HepG2 (cell line): Measurements from ENCODE around the gene PPM1H. TPM values are rescaled to one million over a fixed set of nuclear protein-coding genes. Genes with fewer than 3 reads are reported as not detected.

ENCODE experiments used
- AHR ChIP-seq: IDR thresholded peaks from 2 replicates; pipeline ENCODE4 v1.6.1; 2018; ENCODE audit warnings: missing genetic modification reagents, missing compliant biosample characterization
- ATF2 ChIP-seq: sonication (generic); formaldehyde crosslinking; IDR thresholded peaks from 2 replicates; pipeline ENCODE4 v1.4.0; 2020; ENCODE audit warnings: missing genetic modification reagents
- ATF3 ChIP-seq: sonication (generic); formaldehyde crosslinking; IDR thresholded peaks from 2 replicates; pipeline ENCODE4 v1.4.0; 2020; ENCODE audit warnings: missing genetic modification reagents
- CBX2 ChIP-seq, 2 experiments: fragments of 200-600 bp in 1 of 2; sonication (generic); formaldehyde crosslinking in 1 of 2; IDR thresholded peaks; 2 replicates each; pipeline versions ENCODE4 v1.7.0 to v1.8.1; 2018 to 2022; ENCODE audit warnings: low read depth in 2 of 2, low read length in 1 of 2, mild to moderate bottlenecking in 1 of 2, missing genetic modification reagents in 1 of 2
- CHD4 ChIP-seq: fragments of 200-600 bp; sonication (generic); IDR thresholded peaks from 2 replicates; pipeline ENCODE4 v1.7.0; 2017; ENCODE audit warnings: mild to moderate bottlenecking, low read length, borderline replicate concordance
- E2F1 ChIP-seq: sonication (generic); formaldehyde crosslinking; IDR thresholded peaks from 2 replicates; pipeline ENCODE4 v1.5.0; 2020; ENCODE audit warnings: missing genetic modification reagents
- FIP1L1 ChIP-seq: fragments of 200-400 bp; formaldehyde crosslinking; IDR thresholded peaks from 2 replicates; pipeline ENCODE4 v1.6.1; 2018; ENCODE audit warnings: low read depth, mild to moderate bottlenecking, low read length, moderate library complexity, borderline replicate concordance; ENCODE audit not compliant: insufficient read depth
- GATA4 ChIP-seq: sonication (generic); IDR thresholded peaks from 2 replicates; pipeline ENCODE4 v1.6.1; 2016; ENCODE audit warnings: antibody characterized with exemption, low read depth, borderline replicate concordance
- HNF4A ChIP-seq: sonication (generic); formaldehyde crosslinking; IDR thresholded peaks from 2 replicates; pipeline ENCODE4 v1.4.0; 2020; ENCODE audit warnings: missing genetic modification reagents
- JARID2 ChIP-seq: sonication (generic); formaldehyde crosslinking; IDR thresholded peaks from 2 replicates; pipeline ENCODE4 v1.8.1; 2023; ENCODE audit warnings: missing genetic modification reagents, inconsistent platforms; ENCODE audit not compliant: insufficient replicate concordance
- JUNB ChIP-seq: sonication (generic); formaldehyde crosslinking; IDR thresholded peaks from 2 replicates; pipeline ENCODE4 v1.8.0; 2022; ENCODE audit warnings: missing genetic modification reagents, mild to moderate bottlenecking, borderline replicate concordance
- LRRFIP1 ChIP-seq: sonication (generic); formaldehyde crosslinking; conservative IDR thresholded peaks from 2 replicates; pipeline ENCODE4 v1.4.0; 2020; ENCODE audit warnings: missing genetic modification reagents
- MIER3 ChIP-seq: IDR thresholded peaks from 2 replicates; pipeline ENCODE4 v1.6.1; 2016; ENCODE audit warnings: missing compliant biosample characterization, borderline replicate concordance
- MTF2 ChIP-seq: sonication (generic); formaldehyde crosslinking; IDR thresholded peaks from 2 replicates; pipeline ENCODE4 v1.5.0; 2020; ENCODE audit warnings: missing genetic modification reagents, borderline replicate concordance
- MYPOP ChIP-seq: sonication (generic); formaldehyde crosslinking; IDR thresholded peaks from 2 replicates; pipeline ENCODE4 v1.8.1; 2023; ENCODE audit warnings: mild to moderate bottlenecking, moderate library complexity, missing genetic modification reagents
- NPAS2 ChIP-seq: sonication (generic); formaldehyde crosslinking; IDR thresholded peaks from 2 replicates; pipeline ENCODE4 v1.8.0; 2022; ENCODE audit warnings: mild to moderate bottlenecking, missing genetic modification reagents, borderline replicate concordance
- PLRG1 ChIP-seq: fragments of 450-650 bp; conservative IDR thresholded peaks from 2 replicates; pipeline ENCODE4 v1.6.1; 2016
- SAFB2 ChIP-seq: sonication (generic); formaldehyde crosslinking; IDR thresholded peaks from 2 replicates; pipeline ENCODE4 v1.5.1; 2020; ENCODE audit warnings: missing genetic modification reagents, low read depth, mild to moderate bottlenecking, borderline replicate concordance
- SNAPC2 ChIP-seq: sonication (generic); formaldehyde crosslinking; IDR thresholded peaks from 2 replicates; pipeline ENCODE4 v1.8.1; 2022; ENCODE audit warnings: mild to moderate bottlenecking, missing genetic modification reagents
- YY1 ChIP-seq: IDR thresholded peaks from 2 replicates; pipeline ENCODE4 v1.6.1; 2011; ENCODE audit warnings: low read length, low read depth, moderate library complexity, mild to moderate bottlenecking; ENCODE audit not compliant: insufficient read depth, insufficient replicate concordance
- ZNF362 ChIP-seq: sonication (generic); formaldehyde crosslinking; IDR thresholded peaks from 2 replicates; pipeline ENCODE4 v1.4.0; 2020; ENCODE audit warnings: missing genetic modification reagents, mild to moderate bottlenecking, borderline replicate concordance
- ZNF766 ChIP-seq: sonication (generic); formaldehyde crosslinking; IDR thresholded peaks from 2 replicates; pipeline ENCODE4 v1.5.0; 2020; ENCODE audit warnings: missing genetic modification reagents, borderline replicate concordance
- ZSCAN20 ChIP-seq: sonication (generic); formaldehyde crosslinking; IDR thresholded peaks from 2 replicates; pipeline ENCODE4 v1.4.0; 2020; ENCODE audit warnings: missing genetic modification reagents, mild to moderate bottlenecking, borderline replicate concordance
- polyA plus RNA-seq, 8 experiments: library from polyadenylated mRNA; depleted of rRNA in 3 of 8; stranded (reverse) in 7 of 8; unstranded in 1 of 8; fragments of >200 nt; fragmentation: Illumina TruSeq in 4 of 8; extraction: Trizol in 4 of 8; gene quantifications; 2 replicates each; pipeline versions ENCODE4 v1.2.1 to v1.2.3, GENCODE V29; 2011 to 2016; ENCODE audit warnings: low read depth in 4 of 8, missing spikeins in 1 of 8, mixed read lengths in 1 of 8; ENCODE audit not compliant: insufficient read depth in 1 of 8
- total RNA-seq, 5 experiments: library from RNA; depleted of rRNA; stranded (reverse); fragments of >200 nt; fragmentation: Illumina TruSeq; extraction: Trizol; gene quantifications; 2 replicates each; pipeline ENCODE4 v1.2.3, GENCODE V29; 2016; ENCODE audit warnings: low read depth in 1 of 5

PPM1H gene
- total and polyA plus RNA-seq, 2 of the 13 experiments (the other 11 are each of a cell fraction or from before 2014, with no cell fraction given) = 29.1 to 38.1 TPM

GRCh38 chr12:62928632-62929031 is 6.3 kb downstream of the PPM1H start (continued):
- TF ChIP-seq SAFB2 (no peak), JUNB (CRISPR knock-in tag) (no peak), E2F1 (CRISPR knock-in tag) (no peak), ZNF362 (CRISPR knock-in tag) (peak; percentile 60; the same call in 1 of the 2 replicates), ZSCAN20 (no peak), JARID2 (CRISPR knock-in tag) (no peak), PLRG1 (no peak), YY1 (no peak), ZNF766 (CRISPR knock-in tag) (no peak), AHR (CRISPR knock-in tag) (no peak), HNF4A (peak; percentile 44), CHD4 (no peak), NPAS2 (CRISPR knock-in tag) (no peak), GATA4 (no peak), MTF2 (CRISPR knock-in tag) (no peak), ATF3 (no peak), ATF2 (no peak), MIER3 (no peak), LRRFIP1 (CRISPR knock-in tag) (no peak), CBX2 (IDR thresholded peaks at IDR 0.05; ENCODE audit: low read depth, low read length) (no peak), CBX2 (CRISPR knock-in tag; IDR thresholded peaks at IDR 0.05; ENCODE audit: low read depth) (no peak), SNAPC2 (no peak), MYPOP (CRISPR knock-in tag) (no peak), FIP1L1 (no peak)
